ENCODE results near the gene PFDN6.
"Not testable (repeated sequence)": the region's sequence is repeated elsewhere in the genome, so short reads cannot be mapped to it uniquely, and the experiment has no call there.

PFDN6 gene

GRCh38 chr6:33273924-33274902 is 15.2 kb upstream of the PFDN6 start:
- no peak for DNase-seq

DNA sequence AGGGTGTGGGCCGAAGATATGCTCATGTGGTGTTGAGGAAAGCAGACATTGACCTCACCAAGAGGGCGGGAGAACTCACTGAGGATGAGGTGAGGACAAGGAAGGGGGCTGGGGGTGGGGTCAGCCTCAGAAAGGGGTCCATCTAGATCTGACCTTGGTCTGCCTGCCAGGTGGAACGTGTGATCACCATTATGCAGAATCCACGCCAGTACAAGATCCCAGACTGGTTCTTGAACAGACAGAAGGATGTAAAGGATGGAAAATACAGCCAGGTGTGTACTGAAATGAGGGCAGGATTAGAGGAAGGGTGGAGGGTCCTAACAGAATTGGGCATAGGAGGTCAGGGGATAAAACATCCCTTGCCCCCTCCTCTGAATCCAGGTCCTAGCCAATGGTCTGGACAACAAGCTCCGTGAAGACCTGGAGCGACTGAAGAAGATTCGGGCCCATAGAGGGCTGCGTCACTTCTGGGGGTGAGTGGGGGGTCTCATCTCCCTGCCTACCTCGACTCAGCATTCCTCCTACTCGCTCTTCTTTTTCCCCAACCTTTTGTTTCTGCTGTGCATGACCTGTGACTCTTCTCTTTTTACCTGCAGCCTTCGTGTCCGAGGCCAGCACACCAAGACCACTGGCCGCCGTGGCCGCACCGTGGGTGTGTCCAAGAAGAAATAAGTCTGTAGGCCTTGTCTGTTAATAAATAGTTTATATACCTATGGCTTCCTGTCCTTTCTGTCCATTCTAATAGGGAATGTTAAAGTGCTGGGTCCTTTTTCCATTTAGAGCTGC is 13.4 kb upstream of the PFDN6 start:
- DNase-seq = not testable (repeated sequence)

DNA sequence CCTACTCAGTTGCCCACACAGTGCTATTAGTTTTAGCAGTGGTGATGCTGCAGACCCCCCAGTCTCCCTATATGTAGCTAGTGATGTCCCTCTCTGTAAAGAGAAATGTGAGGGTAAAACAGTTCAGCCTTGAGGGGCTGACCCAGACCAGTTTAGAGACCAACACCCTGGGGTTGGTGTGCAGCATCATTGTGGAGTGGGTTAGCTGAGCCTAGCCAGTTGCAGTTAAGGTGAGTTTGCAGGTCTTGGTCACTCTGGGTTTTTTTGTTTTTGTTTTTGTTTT is 12.9 kb upstream of the PFDN6 start:
- no peak for DNase-seq

DNA sequence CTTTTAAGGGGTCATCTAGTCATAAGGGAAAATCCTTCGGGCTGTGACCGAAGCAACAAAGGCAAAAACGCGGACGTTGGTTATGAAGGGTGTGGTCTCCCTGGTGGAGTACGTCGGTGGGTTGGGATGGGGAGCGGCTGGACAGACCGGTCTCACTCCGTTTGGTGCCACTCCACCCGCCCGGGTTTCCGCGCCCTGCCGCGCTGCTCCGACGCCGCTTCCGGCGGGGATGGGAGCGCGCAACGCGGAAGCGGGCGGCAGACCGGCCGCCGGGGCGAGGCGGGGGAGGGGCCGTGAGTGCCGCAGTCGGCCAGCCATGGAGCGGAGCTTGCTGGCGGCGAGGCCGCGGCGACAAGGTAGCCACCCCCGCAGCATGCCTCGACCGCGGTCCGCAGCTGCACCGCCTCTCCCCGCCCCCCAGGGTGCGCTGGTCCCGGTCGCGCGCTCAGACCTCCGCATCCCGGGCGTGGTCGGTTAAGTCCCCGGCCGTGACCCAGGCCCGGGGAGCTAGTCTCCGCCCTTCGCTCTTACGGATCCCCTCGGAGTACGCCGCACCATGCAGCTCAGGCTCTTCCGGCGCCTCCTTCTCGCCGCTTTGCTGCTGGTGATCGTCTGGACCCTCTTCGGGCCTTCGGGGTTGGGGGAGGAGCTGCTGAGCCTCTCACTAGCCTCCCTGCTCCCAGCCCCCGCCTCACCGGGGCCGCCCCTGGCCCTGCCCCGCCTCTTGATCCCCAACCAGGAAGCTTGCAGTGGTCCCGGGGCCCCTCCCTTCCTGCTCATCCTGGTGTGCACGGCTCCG is 12.3 kb upstream of the PFDN6 start, which contains the start of gene B3GALT4:
Gene B3GALT4, plus strand, starts transcription at position 260 of the 799 bp plus-strand sequence. Its CDS starts 297 bp downstream, at position 557.
- DNase-seq = no peak

GRCh38 chr6:33277663-33278391 is 11.6 kb upstream of the PFDN6 start:
- DNase-seq = no peak

- no peak for DNase-seq
These were observed 11.0 kb upstream of the PFDN6 start for GRCh38 chr6:33278392-33278741.

GRCh38 chr6:33278810-33279209 is 10.6 kb upstream of the PFDN6 start:
- no peak for DNase-seq

- no peak for DNase-seq
These were observed 10.1 kb upstream of the PFDN6 start for GRCh38 chr6:33279257-33279695.

GRCh38 chr6:33279971-33280511 is 9.4 kb upstream of the PFDN6 start:
- no peak for DNase-seq

GRCh38 chr6:33280539-33280938 is 8.9 kb upstream of the PFDN6 start:
- DNase-seq = no peak

DNA sequence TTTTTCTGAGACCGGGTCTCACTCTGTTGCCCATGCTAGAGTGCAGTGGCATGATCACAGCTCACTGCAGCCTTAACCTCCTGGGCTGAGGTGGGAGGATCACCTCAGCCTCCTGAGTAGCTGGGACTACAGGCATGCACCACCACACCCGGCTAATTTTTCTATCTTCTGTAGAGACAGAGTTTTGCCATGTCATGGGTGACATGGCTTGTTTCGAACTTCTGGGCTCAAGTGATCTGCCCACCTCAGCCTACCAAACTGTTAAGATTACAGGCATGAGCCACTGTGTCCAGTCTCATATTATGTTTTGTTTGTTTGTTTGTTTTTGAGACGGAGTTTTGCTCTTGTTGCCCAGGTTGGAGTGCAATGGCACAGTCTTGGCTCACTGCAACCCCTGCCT is 4.2 kb upstream of the PFDN6 start:
- DNase-seq = not testable (repeated sequence)

DNA sequence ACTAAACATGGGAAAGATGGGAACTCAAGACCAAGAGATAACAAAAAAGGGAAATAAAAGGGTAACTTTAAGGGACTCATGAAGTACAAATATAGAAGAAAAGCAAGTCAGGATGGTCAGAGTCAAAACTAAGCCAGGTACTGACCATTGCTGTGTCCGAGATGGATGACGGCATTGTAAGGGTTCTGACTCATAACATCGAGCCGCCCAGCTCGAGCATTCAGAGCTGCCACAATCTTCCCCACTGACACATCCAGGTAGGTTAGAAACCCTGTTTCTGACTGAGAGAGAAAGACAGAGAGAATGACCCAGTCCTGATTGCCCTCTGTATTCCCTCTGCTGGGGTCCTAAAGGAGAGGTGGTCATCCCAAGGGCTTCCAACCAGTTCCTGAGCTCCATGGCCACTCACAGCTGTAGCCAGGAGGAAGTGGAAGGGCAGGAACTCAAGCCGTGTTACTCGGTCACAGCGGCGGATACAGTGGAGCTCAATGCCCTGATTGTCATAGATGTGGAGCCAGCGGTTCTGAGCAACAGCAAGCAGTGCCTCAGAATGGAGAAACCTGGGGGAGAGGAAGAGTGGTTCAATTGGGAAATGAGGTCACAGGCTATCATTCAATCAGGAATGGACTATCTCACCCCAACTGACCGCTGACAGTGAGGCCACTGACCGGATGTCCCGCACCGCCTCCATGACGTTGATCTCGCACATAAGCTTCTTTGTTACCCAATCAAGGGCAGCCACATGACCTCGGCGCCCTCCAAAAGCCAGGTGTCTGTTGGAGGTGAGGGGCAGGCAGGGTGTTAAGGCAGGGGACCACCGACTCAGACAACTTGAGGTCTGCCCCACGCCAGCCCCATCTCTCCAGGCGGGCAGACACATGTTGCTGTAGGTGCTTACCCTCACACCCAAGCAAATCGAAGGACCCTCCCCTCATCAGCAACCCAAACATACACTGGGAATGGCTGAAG is 2.2 kb upstream of the PFDN6 start:
- DNase-seq = no peak

DNA sequence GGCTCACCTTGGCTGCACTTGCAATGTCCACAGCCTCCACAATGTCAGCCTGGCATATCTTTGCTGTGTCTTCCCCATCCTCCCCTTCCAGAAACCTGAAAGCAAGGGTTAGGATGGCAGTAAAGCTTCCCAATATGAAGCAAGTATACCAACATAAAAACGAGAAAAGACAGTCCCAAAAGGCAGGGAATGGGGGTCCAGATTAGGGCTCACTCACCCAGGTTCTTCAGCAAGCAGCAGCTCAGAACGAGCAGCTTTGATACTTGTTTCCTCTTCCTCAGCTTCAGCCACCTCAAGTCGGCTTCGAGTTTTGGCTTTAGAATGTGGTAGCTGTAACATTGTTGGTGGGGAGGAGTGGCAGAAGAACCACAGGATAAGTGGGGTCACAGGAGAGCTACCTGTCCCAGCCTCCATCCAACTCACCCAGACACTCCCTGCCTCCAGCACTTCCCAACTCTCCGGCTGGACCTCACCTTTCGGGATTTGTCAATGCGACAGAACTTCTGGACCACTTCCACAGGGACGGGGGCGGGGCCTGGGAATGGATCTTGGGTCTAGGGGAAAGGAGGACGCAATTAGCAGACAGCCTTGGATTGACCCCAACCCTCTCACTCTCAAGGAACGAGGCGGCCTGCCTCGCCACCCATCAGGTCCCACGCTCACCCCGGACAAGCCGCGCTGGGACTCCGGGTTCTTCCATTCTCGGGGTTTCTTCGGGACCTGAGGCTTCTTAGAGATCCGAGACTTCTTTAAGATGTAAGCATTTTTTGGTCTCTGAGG is 1.1 kb upstream of the PFDN6 start:
- DNase-seq = no peak

- no peak for DNase-seq
These were observed 449 bp downstream of the PFDN6 start for GRCh38 chr6:33289784-33290315.

- no peak for DNase-seq
These were observed 1.1 kb downstream of the PFDN6 start for GRCh38 chr6:33290459-33290858.

GRCh38 chr6:33292996-33293682 is 3.7 kb downstream of the PFDN6 start:
- DNase-seq = no peak

- DNase-seq = no peak
These were observed 4.9 kb downstream of the PFDN6 start for GRCh38 chr6:33294086-33294823.

DNA sequence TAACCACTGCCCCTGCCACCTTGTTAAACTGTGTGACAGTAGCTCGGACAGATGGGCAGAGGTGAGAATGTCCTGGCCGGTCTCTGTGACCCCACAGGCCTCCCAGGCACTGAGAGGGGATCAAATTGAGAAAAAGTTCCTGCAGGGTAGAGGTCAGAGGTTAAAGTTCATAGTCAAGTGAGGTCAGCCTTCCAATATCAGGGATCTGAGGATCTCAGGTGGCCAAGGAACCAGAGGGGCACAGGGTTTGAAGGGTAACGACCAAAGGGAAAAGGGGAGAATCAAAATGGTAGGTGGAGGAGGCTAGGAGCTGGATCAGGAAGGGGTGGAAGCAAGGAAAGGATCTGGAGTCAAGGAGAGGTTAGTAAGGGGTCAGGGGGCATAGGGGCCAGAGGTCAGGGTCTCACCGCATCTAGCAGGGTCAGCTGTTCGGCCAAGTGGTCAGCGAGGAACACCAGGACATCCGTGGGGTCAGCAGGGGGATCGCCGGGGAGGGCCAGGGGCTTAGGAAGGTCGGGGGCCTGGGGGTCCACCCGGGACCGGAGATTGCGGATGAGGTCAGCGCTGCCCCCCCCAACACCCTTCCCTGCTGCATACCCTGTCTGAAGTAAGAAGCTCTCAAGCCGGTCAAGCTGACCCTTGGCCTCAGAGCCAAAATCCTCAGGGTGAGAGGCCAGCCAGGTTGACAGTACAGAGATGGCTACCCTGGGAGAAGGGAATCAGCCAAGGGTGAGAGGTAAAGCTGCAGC is 6.4 kb downstream of the PFDN6 start:
- no peak for DNase-seq
